Measurements from ENCODE around the gene CAND2.

Gene CAND2

GRCh38 chr3:12799525-12800440, 3.3 kb downstream of the CAND2 start:
- DNase-seq (ENCODE audit: insufficient read length, low spot score), result no peak
- TF ChIP-seq TAF1 (IDR thresholded peaks at IDR 0.05; ENCODE audit: low read depth, low read length) (no peak), PAX5 (IDR thresholded peaks at IDR 0.05; ENCODE audit: insufficient read depth, low read length, severe bottlenecking) (no peak), POLR2A (IDR thresholded peaks at IDR 0.05; ENCODE audit: low read depth, low read length) (no peak), POU2F2 (IDR thresholded peaks at IDR 0.05; ENCODE audit: low read depth, low read length) (no peak), POLR2AphosphoS5 (IDR thresholded peaks at IDR 0.05; ENCODE audit: low read depth, low read length) (no peak), SPI1 (IDR thresholded peaks at IDR 0.05; ENCODE audit: low read depth, low read length) (no peak)
- FAIRE-seq, result no peak

- FAIRE-seq, result no peak
- TF ChIP-seq SPI1 (IDR thresholded peaks at IDR 0.05; ENCODE audit: low read depth, low read length) (no peak), TAF1 (IDR thresholded peaks at IDR 0.05; ENCODE audit: low read depth, low read length) (no peak), POLR2A (IDR thresholded peaks at IDR 0.05; ENCODE audit: low read depth, low read length) (no peak), POU2F2 (IDR thresholded peaks at IDR 0.05; ENCODE audit: low read depth, low read length) (no peak), PAX5 (IDR thresholded peaks at IDR 0.05; ENCODE audit: insufficient read depth, low read length, severe bottlenecking) (no peak), POLR2AphosphoS5 (IDR thresholded peaks at IDR 0.05; ENCODE audit: low read depth, low read length) (no peak)
Measured at GRCh38 chr3:12803371-12803770, 6.9 kb downstream of the CAND2 start.

GRCh38 chr3:12807066-12807465, 10.6 kb downstream of the CAND2 start:
- no peak for TF ChIP-seq SPI1 (IDR thresholded peaks at IDR 0.05; ENCODE audit: low read depth, low read length)
- no peak for TF ChIP-seq POLR2A (IDR thresholded peaks at IDR 0.05; ENCODE audit: low read depth, low read length)
- no peak for TF ChIP-seq TAF1 (IDR thresholded peaks at IDR 0.05; ENCODE audit: low read depth, low read length)

More at GRCh38 chr3:12803371-12803770, 6.9 kb downstream of the CAND2 start:
- DNase-seq (ENCODE audit: insufficient read length, low spot score), result no peak

GRCh38 chr3:12807601-12808359, 11.3 kb downstream of the CAND2 start:
- TF ChIP-seq POU2F2 (IDR thresholded peaks at IDR 0.05; ENCODE audit: low read depth, low read length) (no peak), PAX5 (IDR thresholded peaks at IDR 0.05; ENCODE audit: insufficient read depth, low read length, severe bottlenecking) (no peak), TAF1 (IDR thresholded peaks at IDR 0.05; ENCODE audit: low read depth, low read length) (no peak), POLR2AphosphoS5 (IDR thresholded peaks at IDR 0.05; ENCODE audit: low read depth, low read length) (no peak), POLR2A (IDR thresholded peaks at IDR 0.05; ENCODE audit: low read depth, low read length) (no peak), SPI1 (IDR thresholded peaks at IDR 0.05; ENCODE audit: low read depth, low read length) (no peak)
- FAIRE-seq, result no peak
- DNase-seq (ENCODE audit: insufficient read length, low spot score), result no peak

More at GRCh38 chr3:12807066-12807465, 10.6 kb downstream of the CAND2 start:
- FAIRE-seq (no peak), DNase-seq (ENCODE audit: insufficient read length, low spot score) (no peak)

GRCh38 chr3:12808587-12808986, 12.1 kb downstream of the CAND2 start:
- FAIRE-seq, result no peak
- no peak for DNase-seq (ENCODE audit: insufficient read length, low spot score)
- TF ChIP-seq POLR2AphosphoS5 (IDR thresholded peaks at IDR 0.05; ENCODE audit: low read depth, low read length) (no peak), PAX5 (IDR thresholded peaks at IDR 0.05; ENCODE audit: insufficient read depth, low read length, severe bottlenecking) (no peak), POLR2A (IDR thresholded peaks at IDR 0.05; ENCODE audit: low read depth, low read length) (no peak), POU2F2 (IDR thresholded peaks at IDR 0.05; ENCODE audit: low read depth, low read length) (no peak), TAF1 (IDR thresholded peaks at IDR 0.05; ENCODE audit: low read depth, low read length) (no peak), SPI1 (IDR thresholded peaks at IDR 0.05; ENCODE audit: low read depth, low read length) (no peak)

GRCh38 chr3:12809001-12809400, 12.5 kb downstream of the CAND2 start:
- no peak for TF ChIP-seq POU2F2 (IDR thresholded peaks at IDR 0.05; ENCODE audit: low read depth, low read length)
- no peak for TF ChIP-seq POLR2AphosphoS5 (IDR thresholded peaks at IDR 0.05; ENCODE audit: low read depth, low read length)
- TF ChIP-seq SPI1 (IDR thresholded peaks at IDR 0.05; ENCODE audit: low read depth, low read length), result no peak
- no peak for TF ChIP-seq TAF1 (IDR thresholded peaks at IDR 0.05; ENCODE audit: low read depth, low read length)
- no peak for DNase-seq (ENCODE audit: insufficient read length, low spot score)
- FAIRE-seq, result no peak

GRCh38 chr3:12809435-12809834, 13.0 kb downstream of the CAND2 start:
- DNase-seq (ENCODE audit: insufficient read length, low spot score) (no peak), FAIRE-seq (no peak)
- TF ChIP-seq POLR2AphosphoS5 (IDR thresholded peaks at IDR 0.05; ENCODE audit: low read depth, low read length) (no peak), SPI1 (IDR thresholded peaks at IDR 0.05; ENCODE audit: low read depth, low read length) (no peak), POU2F2 (IDR thresholded peaks at IDR 0.05; ENCODE audit: low read depth, low read length) (no peak), POLR2A (IDR thresholded peaks at IDR 0.05; ENCODE audit: low read depth, low read length) (no peak), PAX5 (IDR thresholded peaks at IDR 0.05; ENCODE audit: insufficient read depth, low read length, severe bottlenecking) (no peak), TAF1 (IDR thresholded peaks at IDR 0.05; ENCODE audit: low read depth, low read length) (no peak)

- peak; percentile 95 for FAIRE-seq
- DNase-seq (ENCODE audit: insufficient read length, low spot score), result peak; percentile 99
- no peak for TF ChIP-seq POLR2AphosphoS5 (IDR thresholded peaks at IDR 0.05; ENCODE audit: low read depth, low read length)
- TF ChIP-seq PAX5 (IDR thresholded peaks at IDR 0.05; ENCODE audit: insufficient read depth, low read length, severe bottlenecking), result no peak
- TF ChIP-seq POLR2A (IDR thresholded peaks at IDR 0.05; ENCODE audit: low read depth, low read length), result no peak
- no peak for TF ChIP-seq POU2F2 (IDR thresholded peaks at IDR 0.05; ENCODE audit: low read depth, low read length)
- TF ChIP-seq TAF1 (IDR thresholded peaks at IDR 0.05; ENCODE audit: low read depth, low read length), result no peak
- TF ChIP-seq SPI1 (IDR thresholded peaks at IDR 0.05; ENCODE audit: low read depth, low read length), result no peak
Measured at GRCh38 chr3:12810013-12810780, 13.7 kb downstream of the CAND2 start.

GRCh38 chr3:12810961-12811360, 14.5 kb downstream of the CAND2 start:
- DNase-seq (ENCODE audit: insufficient read length, low spot score), result no peak
- FAIRE-seq, result no peak
- no peak for TF ChIP-seq PAX5 (IDR thresholded peaks at IDR 0.05; ENCODE audit: insufficient read depth, low read length, severe bottlenecking)
- no peak for TF ChIP-seq SPI1 (IDR thresholded peaks at IDR 0.05; ENCODE audit: low read depth, low read length)
- no peak for TF ChIP-seq POLR2AphosphoS5 (IDR thresholded peaks at IDR 0.05; ENCODE audit: low read depth, low read length)
- TF ChIP-seq POU2F2 (IDR thresholded peaks at IDR 0.05; ENCODE audit: low read depth, low read length), result no peak
- no peak for TF ChIP-seq TAF1 (IDR thresholded peaks at IDR 0.05; ENCODE audit: low read depth, low read length)
- TF ChIP-seq POLR2A (IDR thresholded peaks at IDR 0.05; ENCODE audit: low read depth, low read length), result no peak
